PFSK-1 (cell line): Measurements from ENCODE around the gene GOLPH3L.

ENCODE experiments used
- FOXP2 ChIP-seq: optimal IDR thresholded peaks from 2 replicates; pipeline ENCODE3; 2011; ENCODE audit warnings: borderline replicate concordance, control low read depth, inconsistent platforms; ENCODE audit not compliant: insufficient read depth; ENCODE audit errors: extremely low read length, extremely low read depth
- POLR2AphosphoS5 ChIP-seq: IDR thresholded peaks from 2 replicates; pipeline ENCODE4 v1.6.1; 2012; ENCODE audit warnings: low read depth, mild to moderate bottlenecking, control low read depth, low read length, moderate library complexity
- SIN3A ChIP-seq: IDR thresholded peaks from 2 replicates; pipeline ENCODE4 v1.6.1; 2012; ENCODE audit warnings: mild to moderate bottlenecking, low read length, moderate library complexity, borderline replicate concordance; ENCODE audit not compliant: insufficient read depth
- TAF1 ChIP-seq: IDR thresholded peaks from 2 replicates; pipeline ENCODE4 v1.6.1; 2012; ENCODE audit warnings: low read length, control low read depth, borderline replicate concordance; ENCODE audit not compliant: insufficient read depth
- TF ChIP-seq, protein P1 (sequence below), 2 experiments: IDR thresholded peaks; 2 replicates each; pipeline versions ENCODE4 v1.6.1 to v1.8.0; 2011 to 2012; ENCODE audit warnings: low read depth in 2 of 2, low read length in 2 of 2, control low read depth in 1 of 2, inconsistent platforms in 1 of 2, mild to moderate bottlenecking in 1 of 2, moderate library complexity in 1 of 2; ENCODE audit not compliant: insufficient read depth in 1 of 2

Gene GOLPH3L

DNA sequence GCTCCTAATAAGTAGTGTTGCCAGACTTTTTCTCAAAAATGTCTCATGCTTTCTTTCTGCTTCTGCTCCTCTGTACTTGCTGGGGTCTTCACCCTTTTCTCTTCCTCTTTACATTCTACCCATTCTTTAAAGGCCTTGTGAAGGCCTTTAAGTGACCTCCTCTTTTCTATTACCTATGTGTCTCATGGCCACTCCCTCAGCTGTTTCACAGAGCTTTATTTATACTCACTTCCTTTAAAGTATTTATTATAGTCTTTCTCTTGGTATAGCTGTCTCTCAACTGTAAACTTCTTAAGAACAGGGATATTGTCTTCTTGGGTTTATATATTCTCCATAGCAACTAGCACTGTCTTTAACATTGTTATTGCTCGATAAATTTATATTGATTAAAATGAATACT is 792 bp downstream of the GOLPH3L start:
- TF ChIP-seq, protein P1, sequence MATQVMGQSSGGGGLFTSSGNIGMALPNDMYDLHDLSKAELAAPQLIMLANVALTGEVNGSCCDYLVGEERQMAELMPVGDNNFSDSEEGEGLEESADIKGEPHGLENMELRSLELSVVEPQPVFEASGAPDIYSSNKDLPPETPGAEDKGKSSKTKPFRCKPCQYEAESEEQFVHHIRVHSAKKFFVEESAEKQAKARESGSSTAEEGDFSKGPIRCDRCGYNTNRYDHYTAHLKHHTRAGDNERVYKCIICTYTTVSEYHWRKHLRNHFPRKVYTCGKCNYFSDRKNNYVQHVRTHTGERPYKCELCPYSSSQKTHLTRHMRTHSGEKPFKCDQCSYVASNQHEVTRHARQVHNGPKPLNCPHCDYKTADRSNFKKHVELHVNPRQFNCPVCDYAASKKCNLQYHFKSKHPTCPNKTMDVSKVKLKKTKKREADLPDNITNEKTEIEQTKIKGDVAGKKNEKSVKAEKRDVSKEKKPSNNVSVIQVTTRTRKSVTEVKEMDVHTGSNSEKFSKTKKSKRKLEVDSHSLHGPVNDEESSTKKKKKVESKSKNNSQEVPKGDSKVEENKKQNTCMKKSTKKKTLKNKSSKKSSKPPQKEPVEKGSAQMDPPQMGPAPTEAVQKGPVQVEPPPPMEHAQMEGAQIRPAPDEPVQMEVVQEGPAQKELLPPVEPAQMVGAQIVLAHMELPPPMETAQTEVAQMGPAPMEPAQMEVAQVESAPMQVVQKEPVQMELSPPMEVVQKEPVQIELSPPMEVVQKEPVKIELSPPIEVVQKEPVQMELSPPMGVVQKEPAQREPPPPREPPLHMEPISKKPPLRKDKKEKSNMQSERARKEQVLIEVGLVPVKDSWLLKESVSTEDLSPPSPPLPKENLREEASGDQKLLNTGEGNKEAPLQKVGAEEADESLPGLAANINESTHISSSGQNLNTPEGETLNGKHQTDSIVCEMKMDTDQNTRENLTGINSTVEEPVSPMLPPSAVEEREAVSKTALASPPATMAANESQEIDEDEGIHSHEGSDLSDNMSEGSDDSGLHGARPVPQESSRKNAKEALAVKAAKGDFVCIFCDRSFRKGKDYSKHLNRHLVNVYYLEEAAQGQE (IDR thresholded peaks at IDR 0.05; ENCODE audit: insufficient read depth in 1 of 2, low read depth in 2 of 2, low read length in 2 of 2): no peak
- TF ChIP-seq TAF1 (no peak), SIN3A (no peak), FOXP2 (no peak), POLR2AphosphoS5 (no peak)

DNA sequence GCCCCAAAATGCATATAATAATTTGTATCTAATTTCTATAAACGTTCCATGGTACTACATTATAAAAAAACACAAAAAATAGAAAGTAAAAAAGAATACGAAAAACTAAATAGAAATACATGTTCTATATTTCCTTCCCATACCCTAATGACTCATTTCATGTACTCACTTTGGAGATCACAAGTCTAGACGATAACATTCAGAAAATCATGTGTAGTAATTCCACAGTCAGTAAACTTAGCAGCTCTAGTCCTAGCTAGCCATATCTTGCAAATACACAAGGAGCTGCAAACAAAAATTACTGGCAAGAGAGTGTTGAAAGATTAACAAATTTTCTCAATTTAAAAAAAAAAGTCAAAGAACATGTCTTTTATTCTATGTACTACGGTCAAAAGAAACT is 1.4 kb downstream of the GOLPH3L start:
- TF ChIP-seq SIN3A (no peak), FOXP2 (no peak), POLR2AphosphoS5 (no peak), TAF1 (no peak)
- TF ChIP-seq, protein P1 (IDR thresholded peaks at IDR 0.05; ENCODE audit: insufficient read depth in 1 of 2, low read depth in 2 of 2, low read length in 2 of 2): no peak

DNA sequence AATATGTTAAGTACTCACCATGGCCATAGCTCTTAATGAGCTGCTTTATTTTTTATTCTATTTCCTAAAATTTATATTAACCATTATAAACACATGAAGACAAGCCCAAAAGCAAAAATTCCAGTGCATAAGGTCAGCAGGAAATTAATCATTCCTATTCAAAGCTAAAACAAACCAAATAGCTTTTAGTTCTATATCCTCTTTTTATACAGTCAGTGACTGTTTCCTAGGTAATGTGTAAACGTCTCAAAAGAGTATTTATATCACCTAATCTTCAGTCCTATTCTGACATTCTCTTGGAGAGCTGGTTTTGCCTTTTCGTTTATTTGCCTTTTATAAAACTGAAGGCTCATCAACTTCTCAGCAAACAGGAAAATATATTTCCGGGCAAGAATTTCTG is 4.2 kb downstream of the GOLPH3L start:
- TF ChIP-seq TAF1 (no peak), SIN3A (no peak), POLR2AphosphoS5 (no peak), FOXP2 (no peak)
- TF ChIP-seq, protein P1 (IDR thresholded peaks at IDR 0.05; ENCODE audit: insufficient read depth in 1 of 2, low read depth in 2 of 2, low read length in 2 of 2): no peak

DNA sequence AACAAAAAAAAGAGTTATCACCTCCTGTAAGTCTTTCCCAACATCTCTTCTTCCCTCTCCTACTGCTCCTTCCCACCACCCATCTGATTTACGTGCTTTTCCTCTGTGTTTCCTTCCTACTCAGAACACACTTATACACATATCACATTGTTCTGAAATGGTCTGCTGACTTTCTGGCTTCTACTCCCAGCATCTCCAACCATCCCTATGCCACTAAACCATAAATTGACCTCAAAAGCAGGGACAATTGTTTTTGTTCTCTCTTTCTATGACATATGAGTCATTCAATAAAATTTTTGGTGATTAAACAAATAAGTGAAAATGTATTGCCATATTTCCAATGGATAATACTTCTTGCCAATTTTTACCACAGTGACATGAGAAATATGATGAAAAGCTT is 8.2 kb downstream of the GOLPH3L start:
- TF ChIP-seq POLR2AphosphoS5 (no peak), TAF1 (no peak), FOXP2 (no peak), SIN3A (no peak)
- TF ChIP-seq, protein P1 (IDR thresholded peaks at IDR 0.05; ENCODE audit: insufficient read depth in 1 of 2, low read depth in 2 of 2, low read length in 2 of 2): no peak

DNA sequence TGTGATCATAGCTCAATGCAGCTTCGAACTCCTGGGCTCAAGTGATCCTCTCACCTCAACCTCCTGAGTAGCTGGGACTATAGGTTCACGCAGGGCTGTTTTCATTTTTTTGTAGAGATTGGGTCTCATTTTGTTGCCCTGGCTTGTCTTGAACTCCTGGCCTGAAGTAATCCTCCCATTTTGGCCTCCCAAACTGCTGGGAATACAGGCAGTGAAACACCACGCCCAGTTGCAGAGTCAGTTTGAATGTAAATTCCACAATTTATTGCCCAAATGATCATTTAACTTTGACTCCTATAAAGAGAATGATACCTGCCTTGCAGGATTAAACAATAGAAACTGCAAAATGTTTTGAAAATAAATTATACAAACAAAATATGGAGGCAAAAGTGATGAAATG is 10.7 kb downstream of the GOLPH3L start:
- TF ChIP-seq, protein P1 (IDR thresholded peaks at IDR 0.05; ENCODE audit: insufficient read depth in 1 of 2, low read depth in 2 of 2, low read length in 2 of 2): no peak
- no peak for TF ChIP-seq POLR2AphosphoS5
- TF ChIP-seq SIN3A: no peak
- TF ChIP-seq FOXP2: no peak
- TF ChIP-seq TAF1: no peak
